Endometrial microvascular endothelial cells (primary cell): ENCODE measurements around the gene TRPV2. TPM values are rescaled to one million over a fixed set of nuclear protein-coding genes. Genes with fewer than 3 reads are reported as not detected.

Source experiments
- in situ Hi-C: cut with HindIII; loops from 2 replicates; pipeline ENCODE4 v1.10.0; 2017; ENCODE audit warnings: low sequenced_read_pairs, low pct_unique_long_range_greater_than_20kb; ENCODE audit errors: inconsistent ontology term
- total RNA-seq: library from RNA; depleted of rRNA; stranded (reverse); fragments of >200 nt; gene quantifications from one replicate; pipeline ENCODE4 v1.2.3, GENCODE V29; 2015; ENCODE audit errors: inconsistent ontology term

Gene TRPV2
- total RNA-seq, 1 donor from 2014 or later: 182 TPM

DNA sequence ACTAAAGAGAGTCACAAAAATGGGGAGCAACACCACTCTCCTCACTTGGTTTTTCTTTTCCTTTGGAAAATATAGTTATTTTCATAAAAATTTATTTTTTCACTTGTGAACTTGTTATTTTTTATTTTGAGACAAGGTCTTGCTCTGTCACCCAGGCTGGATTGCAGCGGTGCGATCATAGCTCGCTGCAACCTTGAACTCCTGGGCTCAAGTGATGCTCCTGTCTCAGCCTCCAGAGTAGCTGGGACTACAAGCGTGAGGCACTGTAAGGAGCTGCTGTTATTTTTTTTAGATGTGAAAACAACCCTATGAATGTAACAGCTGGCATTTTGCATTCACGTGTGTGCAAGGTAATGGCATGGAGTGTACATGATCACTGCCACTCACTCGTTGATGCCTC, 51.7 kb downstream of the TRPV2 start:
- in situ Hi-C loops: no loop called here

DNA sequence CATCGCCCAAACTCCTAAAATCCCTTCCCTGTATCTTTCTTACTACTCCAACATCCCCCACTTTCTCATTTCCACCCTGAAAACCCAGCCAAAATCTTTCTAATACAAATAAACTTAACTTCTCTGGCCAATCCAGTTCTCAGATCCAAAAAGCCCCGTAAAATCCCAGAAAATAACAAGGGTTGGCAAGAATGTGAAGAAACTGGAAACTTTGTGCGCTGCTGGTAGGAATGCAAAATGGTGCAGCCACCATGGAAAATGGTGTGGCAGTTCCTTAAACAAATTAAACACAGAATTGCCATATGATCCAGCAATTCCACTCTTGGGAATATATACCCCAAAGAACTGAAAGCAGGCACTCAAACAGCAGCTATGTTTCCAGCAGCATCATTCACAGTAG, 52.5 kb downstream of the TRPV2 start:
- in situ Hi-C loops: no loop called here

DNA sequence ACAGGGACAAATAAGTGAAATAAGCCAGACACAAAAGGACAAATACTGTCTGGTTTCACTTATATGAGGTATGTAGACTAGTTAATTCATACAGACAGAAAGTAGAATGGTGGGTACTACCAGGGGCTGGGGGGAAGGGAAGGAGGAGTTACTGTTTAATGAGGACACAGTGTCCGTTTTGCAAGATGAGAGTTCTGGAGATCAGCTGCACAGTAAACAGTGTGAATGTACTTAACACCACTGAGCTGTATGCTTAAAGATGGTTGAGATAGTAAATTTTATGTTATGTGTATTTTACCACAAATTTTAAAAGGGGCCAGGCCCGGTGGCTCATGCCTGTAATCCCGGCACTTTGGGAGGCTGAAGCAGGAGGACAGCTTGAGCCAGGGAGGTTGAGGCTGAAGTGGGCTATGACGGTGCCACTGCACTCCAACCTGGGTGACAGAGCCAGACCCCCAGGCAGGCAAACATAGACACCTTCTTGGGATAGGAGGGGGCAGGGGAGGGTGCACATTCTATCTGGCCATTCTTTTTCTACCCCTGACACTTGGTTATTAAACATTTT, 53.1 kb downstream of the TRPV2 start:
- in situ Hi-C loops: no loop called here

DNA sequence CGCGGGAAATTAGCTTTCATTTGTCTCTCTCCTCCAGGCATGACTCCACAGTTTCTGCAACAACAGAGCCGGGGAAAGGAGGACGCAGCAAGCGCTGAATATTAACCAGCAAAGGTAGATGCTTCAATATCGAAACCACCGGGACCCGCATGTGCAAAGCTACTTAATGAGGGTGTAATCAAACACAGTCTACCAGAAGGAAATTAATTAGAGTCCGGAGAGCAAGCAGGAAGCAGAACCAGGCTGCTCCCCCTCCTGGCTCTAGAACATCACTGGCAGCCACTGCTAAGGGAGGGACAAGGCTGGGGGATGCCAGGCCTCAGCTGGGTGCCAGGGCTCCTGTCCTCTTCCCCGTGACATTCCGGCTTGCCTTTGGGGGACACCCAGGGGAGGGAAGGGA, 54.9 kb downstream of the TRPV2 start:
- in situ Hi-C loops: no loop called here

DNA sequence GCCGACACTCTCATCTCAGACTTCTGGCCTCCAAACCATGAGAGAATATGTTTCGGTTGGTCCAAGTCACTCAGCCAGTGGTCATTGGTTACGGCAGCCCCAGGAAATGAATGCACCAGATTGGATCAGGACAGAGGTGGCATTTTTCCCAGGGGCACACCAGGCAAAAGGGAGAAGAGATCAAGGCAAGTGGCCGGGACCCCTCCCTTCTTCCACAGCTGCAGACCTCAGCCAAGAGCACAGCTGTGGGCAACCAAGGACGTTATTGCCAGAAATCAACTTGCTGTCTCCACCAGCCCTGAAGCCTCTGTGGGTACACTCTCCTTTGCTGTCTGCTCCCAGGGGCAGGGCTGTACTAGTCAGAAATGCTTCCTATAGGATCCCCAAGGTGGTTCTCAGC, 55.9 kb downstream of the TRPV2 start:
- in situ Hi-C loops: no loop called here

DNA sequence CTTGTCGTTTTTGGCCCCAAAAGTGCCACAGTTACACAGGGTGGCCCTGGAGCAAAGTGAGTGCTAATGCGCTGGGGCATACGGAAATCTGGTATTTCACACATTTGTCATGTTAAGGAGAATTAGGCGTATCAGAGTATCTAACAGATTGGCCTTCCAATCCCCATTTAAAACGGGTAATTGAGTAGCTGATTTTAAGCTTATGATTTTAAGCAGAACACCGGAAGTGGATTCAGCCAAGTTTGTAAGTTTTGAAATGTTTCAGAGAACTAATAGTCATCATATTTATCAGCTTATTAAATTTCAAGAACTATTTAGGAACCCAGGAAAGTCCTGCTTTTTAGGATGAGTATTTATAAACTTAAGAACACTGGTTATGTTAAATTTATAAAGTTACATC, 57.2 kb downstream of the TRPV2 start:
- in situ Hi-C loops: no loop called here

DNA sequence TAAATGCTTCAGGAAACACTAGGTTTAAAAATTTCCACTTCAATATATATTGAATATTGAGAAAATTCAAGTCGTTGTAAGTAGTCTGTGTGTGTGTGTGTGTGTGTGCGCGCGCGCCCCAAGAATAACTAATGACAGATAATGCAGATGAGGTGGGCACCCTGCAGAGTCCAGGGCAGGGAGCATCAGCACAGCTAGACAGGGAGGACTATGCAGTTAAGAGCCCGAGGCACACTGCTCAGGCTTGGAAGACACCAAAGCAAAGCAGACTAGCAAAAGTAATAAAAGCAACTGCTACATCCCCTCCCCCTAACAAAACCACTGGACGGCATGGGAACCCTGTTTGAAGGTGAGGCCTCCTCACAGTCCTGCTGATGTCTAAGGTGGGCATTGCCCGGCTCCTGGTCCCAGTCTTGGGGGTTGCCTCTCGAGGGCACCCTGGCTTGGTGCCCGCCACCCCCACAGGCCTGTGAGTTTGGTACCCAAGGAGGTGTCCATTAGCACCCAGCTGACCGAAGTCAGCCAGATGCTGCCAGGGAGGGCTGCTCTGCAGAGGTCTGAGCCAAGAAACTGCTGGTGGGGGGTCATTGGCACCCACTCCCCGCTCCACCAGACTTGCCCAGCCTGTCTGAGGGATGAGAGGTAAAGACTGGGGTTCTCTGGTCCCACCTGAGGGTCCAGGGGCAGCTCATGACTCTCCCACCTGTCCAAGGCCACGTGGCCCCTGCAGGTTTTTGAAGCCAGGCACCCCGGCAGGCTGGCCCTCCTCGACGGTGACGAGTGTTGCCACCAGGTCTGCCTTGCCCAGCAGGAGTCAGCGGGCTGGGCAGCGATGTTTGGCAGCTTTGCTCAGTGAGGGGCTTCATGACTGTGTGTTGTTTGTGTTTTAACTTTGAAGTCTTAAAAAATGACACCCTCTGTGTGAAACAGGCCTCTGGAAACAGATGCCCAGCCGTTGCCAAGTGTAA, 58.0 kb downstream of the TRPV2 start:
- in situ Hi-C loops: no loop called here

DNA sequence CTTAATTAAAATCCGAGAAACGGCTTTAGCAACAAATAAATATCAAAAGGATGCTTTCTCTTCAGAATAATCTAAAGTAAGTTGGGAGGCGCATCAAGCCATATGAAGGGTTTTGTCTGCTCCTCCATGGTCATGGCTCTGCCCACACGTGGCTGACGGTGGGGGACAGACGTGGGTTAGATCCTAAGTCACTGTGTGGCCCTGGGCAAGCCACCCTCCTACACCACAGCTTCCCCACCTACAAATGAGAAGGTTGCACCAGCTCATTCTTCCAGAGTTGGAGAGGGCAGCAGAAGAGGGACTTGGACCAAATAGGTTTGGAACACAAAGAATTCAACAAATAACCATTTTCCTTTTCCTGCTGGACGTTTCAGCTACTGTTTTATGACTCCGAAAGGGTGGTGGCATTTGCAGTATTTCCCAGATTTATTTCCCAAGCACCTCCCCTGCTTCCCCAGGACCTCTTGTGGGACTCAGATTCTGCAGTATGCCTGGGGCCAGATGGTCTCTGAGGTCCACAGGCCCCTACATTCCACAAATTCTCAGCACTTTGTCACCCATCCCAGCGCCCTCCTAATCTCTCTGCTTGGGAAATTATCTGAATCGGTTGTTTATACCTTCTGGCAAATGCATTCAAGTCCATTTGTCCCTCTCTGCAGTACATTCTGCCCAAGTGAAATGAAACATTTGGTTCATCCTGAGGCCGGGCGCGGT, 58.8 kb downstream of the TRPV2 start:
- in situ Hi-C loops: no loop called here

DNA sequence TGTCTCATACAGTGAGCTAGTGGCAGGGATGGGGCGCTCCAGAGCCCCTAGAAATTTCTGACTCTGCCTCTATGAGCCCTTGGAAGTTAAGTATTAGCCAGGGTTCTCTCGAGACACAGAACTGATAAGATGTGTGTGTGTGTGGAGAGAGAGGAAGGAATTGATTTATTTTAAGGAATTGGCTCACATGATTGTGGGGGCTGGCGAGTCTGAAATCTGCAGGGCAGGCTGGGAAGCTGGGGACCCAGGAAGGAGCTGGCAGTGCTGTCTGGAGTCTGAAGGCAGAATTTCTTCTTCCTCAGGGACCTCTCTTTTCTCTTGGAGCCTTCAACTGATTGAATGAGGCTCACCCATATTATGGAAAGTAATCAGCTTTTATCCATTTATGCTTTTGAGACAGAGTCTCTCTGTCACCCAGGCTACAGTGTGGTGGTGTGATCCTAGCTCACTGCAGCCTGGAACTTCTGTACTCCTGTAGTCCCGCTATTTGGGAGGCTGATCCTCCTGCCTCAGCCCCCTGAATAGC, 59.9 kb downstream of the TRPV2 start:
- in situ Hi-C loops: no loop called here

DNA sequence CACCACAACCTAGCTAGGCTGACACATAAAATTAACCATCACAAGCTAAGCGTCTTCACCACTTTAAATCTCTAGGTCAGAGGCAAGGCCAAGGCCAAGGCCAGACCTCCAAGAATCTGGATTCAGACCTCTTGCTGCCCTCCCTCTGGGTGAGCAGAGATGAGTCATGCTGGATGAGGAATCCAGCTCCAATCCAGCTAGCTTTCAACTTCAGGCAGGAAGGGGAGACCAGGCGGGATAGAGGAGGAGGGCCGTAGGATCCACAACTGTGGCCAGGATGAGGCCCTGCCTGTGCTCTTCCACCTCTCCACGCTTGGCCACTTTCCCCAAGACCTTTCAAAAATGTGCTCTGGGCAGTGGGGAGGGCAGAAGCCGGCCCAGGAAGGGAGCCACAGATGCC, 61.9 kb downstream of the TRPV2 start:
- in situ Hi-C loops: no loop called here

DNA sequence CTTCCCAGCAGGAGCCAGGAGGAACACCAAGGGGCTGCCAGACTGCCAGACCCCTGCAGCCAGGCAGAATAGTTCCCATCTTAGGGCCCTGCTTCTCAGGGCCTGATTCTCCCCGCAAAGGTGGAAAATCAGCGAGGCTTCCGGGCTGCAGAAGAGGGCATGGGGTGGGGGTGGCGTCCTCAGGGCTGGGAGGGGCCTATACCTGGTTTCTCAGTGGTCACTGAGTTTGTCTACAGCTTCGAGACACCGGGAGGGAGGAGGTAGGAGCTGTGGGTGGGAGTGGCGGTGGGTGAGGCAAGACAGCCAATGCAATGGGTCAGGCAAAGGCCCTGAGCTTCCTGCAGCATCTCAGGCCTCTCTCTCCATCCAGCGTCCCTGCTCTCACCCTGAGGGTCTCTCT, 62.3 kb downstream of the TRPV2 start:
- in situ Hi-C loops: no loop called here

DNA sequence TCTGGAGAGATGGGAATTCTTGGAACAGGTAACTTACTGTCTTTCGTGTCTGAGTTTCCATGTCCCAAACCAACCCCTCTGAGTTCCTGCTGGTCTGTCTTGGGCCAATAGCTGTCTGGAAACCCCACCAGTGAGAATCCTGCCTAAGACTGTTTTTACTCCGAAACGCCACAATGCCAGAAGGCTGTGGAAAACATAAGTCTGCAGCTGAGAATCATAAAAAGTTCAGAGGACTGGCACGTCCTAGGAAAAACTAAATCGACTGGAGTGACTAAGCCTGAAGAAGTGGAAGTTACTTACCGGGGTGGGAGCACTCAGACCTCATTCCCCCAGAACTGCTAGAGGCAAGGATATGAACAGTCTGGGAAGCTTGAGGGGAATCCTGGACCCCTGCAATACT, 63.3 kb downstream of the TRPV2 start:
- in situ Hi-C loops: no loop called here

DNA sequence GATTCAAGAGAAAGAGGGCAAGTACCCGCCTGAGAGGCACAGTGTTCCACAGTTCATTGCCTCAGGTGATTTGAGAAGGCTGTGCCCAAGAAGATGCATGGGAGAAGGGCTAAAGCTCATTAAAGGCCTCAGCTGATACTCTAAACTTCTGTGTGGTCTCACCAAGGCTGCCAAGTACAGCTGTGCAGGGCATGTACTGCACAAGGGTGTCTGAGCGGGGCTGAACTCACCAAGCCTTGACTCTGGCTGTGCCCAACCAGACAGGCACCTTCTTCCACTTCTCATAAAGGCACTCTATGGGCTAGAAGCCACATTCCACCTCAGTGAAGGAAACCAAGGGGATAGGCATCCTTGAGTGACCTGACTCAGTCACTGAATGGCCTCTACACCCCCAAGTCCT, 63.9 kb downstream of the TRPV2 start:
- in situ Hi-C loops: no loop called here

DNA sequence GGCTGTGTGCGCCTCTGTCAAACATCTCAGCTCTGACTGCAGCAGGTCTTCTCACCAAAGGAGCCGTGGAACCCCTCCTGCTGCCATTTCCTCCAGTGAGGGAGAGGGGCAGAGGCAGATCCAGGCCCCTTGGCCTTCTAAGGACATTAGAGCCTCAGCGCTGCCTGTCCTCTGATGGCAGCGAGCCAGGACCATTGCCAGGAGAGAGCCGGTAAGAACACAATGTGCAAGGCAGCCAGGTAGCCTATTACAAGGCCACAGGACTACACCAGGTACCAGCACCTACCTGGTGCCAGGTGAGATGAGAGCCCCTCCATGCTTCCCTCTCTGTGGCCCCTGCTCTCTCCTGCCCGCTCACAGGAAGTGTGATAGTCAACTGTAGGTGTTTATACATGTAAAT, 65.6 kb downstream of the TRPV2 start:
- in situ Hi-C loops: no loop called here

DNA sequence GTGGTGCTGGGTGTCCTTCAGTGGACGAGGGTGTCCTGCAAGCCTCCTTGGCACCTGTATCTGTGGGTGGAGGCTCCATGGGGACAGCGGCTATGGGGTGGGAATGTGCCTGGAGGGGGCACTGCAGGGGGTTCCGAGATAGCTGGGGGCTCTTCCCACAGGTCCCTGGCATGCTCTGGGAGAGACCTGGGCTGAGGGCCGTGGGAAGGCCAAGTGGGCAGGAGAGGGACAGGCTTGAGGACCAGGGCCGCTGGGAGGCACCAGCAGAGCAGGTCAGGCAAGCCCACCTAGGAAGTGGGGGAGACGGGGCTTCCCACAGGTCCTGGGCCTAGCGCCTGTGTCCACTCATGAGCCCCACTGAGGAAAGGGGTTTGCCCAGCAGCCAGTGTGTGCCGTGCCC, 66.9 kb downstream of the TRPV2 start:
- in situ Hi-C loops: no loop called here

DNA sequence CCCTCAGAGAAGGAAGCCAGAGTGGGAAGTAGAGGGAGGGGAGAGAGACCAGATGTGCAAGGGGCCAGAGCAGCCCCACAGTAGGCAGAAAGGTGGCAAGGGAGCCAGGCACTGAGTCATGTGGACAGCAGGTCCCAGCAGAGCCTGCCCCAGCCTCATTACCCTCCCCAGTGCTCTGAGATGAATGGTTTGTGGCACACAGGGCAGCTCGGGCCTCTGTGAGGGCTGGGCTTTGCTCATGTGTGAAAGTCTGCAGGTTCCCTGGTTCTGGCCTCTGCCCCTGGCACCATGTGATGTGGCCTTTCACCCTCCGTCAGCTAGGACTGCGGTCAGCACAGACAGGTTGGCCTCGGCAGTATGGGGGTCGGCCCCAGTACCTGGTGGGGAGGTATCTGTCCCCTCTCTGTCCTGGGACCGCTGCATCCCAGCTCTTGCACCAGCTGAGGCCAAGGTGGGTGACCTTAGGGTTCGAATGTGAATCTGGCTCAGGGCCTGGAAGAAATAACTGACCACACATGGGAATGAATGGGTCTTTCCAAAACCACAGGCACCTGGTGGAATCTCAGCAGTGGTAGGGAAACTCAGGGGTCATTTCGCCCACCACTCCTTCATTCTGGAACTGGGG, 67.8 kb downstream of the TRPV2 start:
- in situ Hi-C loops: no loop called here

DNA sequence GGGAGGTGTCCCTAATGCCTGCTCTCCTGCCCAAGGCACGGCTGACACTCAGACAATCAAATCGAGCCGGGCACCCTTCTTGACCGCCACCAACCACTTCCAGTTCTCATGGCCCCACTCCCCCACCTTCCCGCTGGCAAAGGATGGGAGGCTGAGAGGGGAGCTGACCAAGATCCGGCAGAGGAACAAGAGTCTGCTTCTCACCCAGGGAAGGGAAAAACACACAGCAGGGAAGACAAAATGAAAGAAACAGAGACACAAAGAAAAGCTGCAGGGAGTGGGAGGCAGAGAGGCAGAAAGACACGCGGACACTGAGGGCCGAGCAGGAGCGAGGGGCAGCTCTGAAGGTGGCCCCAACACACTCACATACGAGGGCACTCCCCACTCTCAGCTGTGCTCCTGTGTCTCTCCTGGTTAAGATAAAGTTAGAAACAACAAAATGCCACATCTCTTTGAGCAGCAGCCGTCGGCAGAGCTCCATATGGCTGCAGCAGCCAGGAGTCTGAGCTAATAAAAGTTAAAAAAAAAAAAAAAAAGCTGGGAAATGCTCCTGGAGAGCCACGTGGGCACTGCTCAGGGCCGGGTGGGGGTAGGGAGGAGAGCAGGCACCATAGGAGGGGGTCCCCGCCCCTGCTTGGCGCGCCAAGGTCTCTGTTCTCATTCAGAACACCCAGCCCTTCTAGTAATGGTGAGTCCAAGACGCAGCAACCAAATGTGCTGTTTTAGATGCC, 69.2 kb downstream of the TRPV2 start:
- in situ Hi-C loops: no loop called here
